GM23248 (cell line): ENCODE results near the gene ALCAM.

Experiments
- EZH2 ChIP-seq: fragments of 200-600 bp; sonication (generic); IDR thresholded peaks from 2 replicates; pipeline ENCODE4 v1.6.1; 2018; ENCODE audit warnings: antibody characterized with exemption, mild to moderate bottlenecking; ENCODE audit not compliant: insufficient read depth, poor library complexity, severe bottlenecking
- EZH2phosphoT487 ChIP-seq: fragments of 200-600 bp; sonication (generic); IDR thresholded peaks from 2 replicates; pipeline ENCODE4 v1.6.1; 2018; ENCODE audit warnings: antibody characterized with exemption, moderate library complexity, mild to moderate bottlenecking, low read depth; ENCODE audit not compliant: insufficient read depth

DNA sequence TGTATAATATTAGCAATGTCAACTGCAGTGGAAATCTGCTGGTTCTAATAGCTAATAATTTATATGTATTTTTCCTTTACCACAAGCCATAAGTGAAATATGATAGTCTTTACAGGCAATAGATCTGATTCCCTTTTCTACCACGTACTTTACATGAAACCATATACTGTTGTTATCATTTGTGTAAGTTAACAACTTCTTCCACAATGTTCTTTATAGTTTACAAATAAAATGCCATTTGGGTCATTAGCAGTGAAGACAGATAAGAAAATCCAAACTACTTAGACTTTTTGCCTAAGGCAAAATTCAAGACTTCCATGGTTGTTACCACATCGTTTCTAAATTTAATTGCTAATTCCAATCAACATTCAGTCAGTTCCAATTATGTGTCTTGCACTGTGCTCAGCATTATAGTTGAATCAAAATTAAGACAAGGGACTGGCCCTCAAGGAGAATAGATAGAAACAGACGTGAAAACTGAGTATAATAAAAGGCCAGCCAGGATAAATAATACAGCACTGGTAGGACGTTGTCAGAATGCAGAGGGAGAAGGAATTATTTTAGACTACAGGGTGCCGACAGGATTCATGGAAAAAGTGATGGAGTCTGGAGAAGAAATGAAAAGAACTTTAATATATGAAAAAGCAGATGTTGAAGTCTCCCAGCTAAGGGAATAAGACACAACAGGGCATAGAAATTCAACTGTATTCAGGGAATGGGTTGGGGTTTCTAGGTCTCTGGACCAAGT is 249.8 kb downstream of the ALCAM start:
- no peak for TF ChIP-seq EZH2
- TF ChIP-seq EZH2phosphoT487: no peak
